ENCODE measurements around the gene CCDC27.

GRCh38 chr1:3702990-3703728 lies 49.1 kb upstream of the CCDC27 start:
- TF ChIP-seq CTCF (IDR thresholded peaks at IDR 0.05), result no peak
- no peak for TF ChIP-seq POLR2A (IDR thresholded peaks at IDR 0.05)
